Parathyroid adenoma (tissue), 2 donors: ENCODE results near the gene TRIM27.
"Not testable (repeated sequence)": the region's sequence is repeated elsewhere in the genome, so short reads cannot be mapped to it uniquely, and the experiment has no call there.

Experiments
- H2AFZ ChIP-seq: fragments of 300-600 bp; sonication (generic); one replicate; pipeline ENCODE4 v1.7.0; 2017; ENCODE audit warnings: antibody characterized with exemption, mild to moderate bottlenecking
- H3K27ac ChIP-seq: fragments of 300-600 bp; sonication (generic); one replicate; pipeline ENCODE4 v1.7.0; 2017
- H3K27me3 ChIP-seq: fragments of 300-600 bp; sonication (generic); one replicate; pipeline ENCODE4 v1.7.0; 2017; ENCODE audit warnings: low read length; ENCODE audit not compliant: control insufficient read depth, insufficient read depth
- H3K36me3 ChIP-seq: fragments of 300-600 bp; sonication (generic); one replicate; pipeline ENCODE4 v1.7.0; 2017; ENCODE audit warnings: low read length; ENCODE audit not compliant: control insufficient read depth, insufficient read depth
- H3K4me1 ChIP-seq: fragments of 300-600 bp; sonication (generic); one replicate; pipeline ENCODE4 v1.7.0; 2017; ENCODE audit warnings: control low read depth
- H3K4me2 ChIP-seq: fragments of 300-600 bp; sonication (generic); one replicate; pipeline ENCODE4 v1.7.0; 2017; ENCODE audit warnings: low read length
- H3K4me3 ChIP-seq: fragments of 300-600 bp; sonication (generic); one replicate; pipeline ENCODE4 v1.7.0; 2017; ENCODE audit warnings: low read depth, low read length
- H3K79me2 ChIP-seq: fragments of 300-600 bp; sonication (generic); one replicate; pipeline ENCODE4 v1.7.0; 2017; ENCODE audit warnings: control low read depth
- H3K9ac ChIP-seq: fragments of 300-600 bp; sonication (generic); one replicate; pipeline ENCODE4 v1.7.0; 2017; ENCODE audit warnings: mild to moderate bottlenecking
- H3K9me3 ChIP-seq: fragments of 300-600 bp; sonication (generic); one replicate; pipeline ENCODE4 v1.7.0; 2017; ENCODE audit warnings: low read length; ENCODE audit not compliant: control insufficient read depth
- TF ChIP-seq, protein P1 (sequence below): fragments of 300-600 bp; sonication (generic); IDR thresholded peaks from one replicate; pipeline ENCODE4 v1.7.0; 2017; ENCODE audit warnings: antibody characterized with exemption, mild to moderate bottlenecking
- donor health status: primary hyperparathyroidism.

TRIM27 gene

DNA sequence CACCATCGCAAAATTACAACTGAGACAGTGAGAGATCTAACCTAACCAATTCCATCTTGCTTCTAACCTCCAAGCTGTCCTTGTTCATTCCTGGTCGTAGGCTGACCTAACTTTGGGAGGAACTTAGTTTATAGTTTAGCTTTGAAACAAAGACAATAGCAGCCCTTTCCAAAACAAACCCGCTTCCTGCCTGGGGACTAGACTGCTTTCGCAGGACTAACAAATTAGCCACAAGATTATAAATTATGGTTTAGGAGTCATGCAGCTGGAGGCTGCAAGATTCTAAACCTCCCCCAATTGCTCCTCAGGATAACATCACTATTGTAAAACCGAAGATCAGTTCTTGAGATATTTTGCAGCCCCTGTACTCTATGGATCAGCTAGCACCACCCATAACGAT is 63.2 kb downstream of the TRIM27 start:
- Histone ChIP-seq H3K27me3 (no peaks in the 10 kb centered on the region), H3K79me2 (no peaks in the 10 kb centered on the region), H3K27ac (no peak overlapping the region), H3K4me3 (no peak overlapping the region), H3K9me3 (no peaks in the 10 kb centered on the region), H3K4me2 (no peak overlapping the region), H3K4me1 (peaks cover 5% of the 10 kb centered on the region), H3K9ac (no peak overlapping the region), H2AFZ (no peak overlapping the region), H3K36me3 (no peaks in the 10 kb centered on the region)
- TF ChIP-seq, protein P1, sequence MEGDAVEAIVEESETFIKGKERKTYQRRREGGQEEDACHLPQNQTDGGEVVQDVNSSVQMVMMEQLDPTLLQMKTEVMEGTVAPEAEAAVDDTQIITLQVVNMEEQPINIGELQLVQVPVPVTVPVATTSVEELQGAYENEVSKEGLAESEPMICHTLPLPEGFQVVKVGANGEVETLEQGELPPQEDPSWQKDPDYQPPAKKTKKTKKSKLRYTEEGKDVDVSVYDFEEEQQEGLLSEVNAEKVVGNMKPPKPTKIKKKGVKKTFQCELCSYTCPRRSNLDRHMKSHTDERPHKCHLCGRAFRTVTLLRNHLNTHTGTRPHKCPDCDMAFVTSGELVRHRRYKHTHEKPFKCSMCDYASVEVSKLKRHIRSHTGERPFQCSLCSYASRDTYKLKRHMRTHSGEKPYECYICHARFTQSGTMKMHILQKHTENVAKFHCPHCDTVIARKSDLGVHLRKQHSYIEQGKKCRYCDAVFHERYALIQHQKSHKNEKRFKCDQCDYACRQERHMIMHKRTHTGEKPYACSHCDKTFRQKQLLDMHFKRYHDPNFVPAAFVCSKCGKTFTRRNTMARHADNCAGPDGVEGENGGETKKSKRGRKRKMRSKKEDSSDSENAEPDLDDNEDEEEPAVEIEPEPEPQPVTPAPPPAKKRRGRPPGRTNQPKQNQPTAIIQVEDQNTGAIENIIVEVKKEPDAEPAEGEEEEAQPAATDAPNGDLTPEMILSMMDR: no peak

DNA sequence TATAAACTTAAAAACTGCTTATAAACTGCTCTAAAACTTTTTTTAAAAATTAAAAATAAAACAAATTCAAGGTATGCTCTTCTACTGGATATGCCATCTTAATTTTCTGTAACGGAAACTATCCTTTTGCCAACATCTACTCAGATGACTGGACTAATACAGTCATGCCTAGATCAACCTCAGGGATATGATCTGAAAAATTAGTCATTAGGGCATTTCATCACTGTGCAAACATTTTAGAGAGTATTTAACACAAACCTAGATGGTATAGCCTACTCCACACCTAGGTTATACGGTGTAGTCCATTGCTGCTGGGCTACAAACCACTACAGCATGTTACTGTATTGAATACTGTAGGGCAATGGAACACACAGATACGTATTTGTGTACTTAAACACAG is 64.8 kb downstream of the TRIM27 start:
- TF ChIP-seq, protein P1: no peak
- Histone ChIP-seq H3K9me3 (no peaks in the 10 kb centered on the region), H3K4me1 (no peaks in the 10 kb centered on the region), H3K79me2 (no peaks in the 10 kb centered on the region), H3K4me2 (no peak overlapping the region), H3K27me3 (no peaks in the 10 kb centered on the region), H3K9ac (no peak overlapping the region), H2AFZ (no peak overlapping the region), H3K4me3 (no peak overlapping the region), H3K27ac (no peak overlapping the region), H3K36me3 (no peaks in the 10 kb centered on the region)

DNA sequence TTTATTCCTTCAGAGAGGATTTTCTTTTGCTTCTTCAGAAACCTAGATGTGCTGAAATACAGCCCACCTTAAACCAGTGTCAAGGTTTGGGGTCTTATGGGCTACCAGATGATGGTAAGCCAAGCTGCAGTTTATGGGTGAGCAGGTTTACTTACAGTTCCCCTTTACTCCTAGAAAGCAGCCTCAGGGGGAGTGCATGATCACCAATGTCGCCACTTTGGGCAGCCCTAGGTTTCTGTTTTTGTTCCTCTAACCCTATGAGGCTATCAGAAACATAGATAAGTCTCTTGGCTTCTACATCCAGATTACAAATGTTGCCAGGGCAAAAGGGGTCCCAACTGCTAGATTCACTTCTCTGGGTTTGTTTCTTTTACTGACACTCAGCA is 67.2 kb downstream of the TRIM27 start:
- Histone ChIP-seq H3K4me3 (no peak overlapping the region), H3K79me2 (no peaks in the 10 kb centered on the region), H3K4me1 (no peaks in the 10 kb centered on the region), H3K36me3 (no peaks in the 10 kb centered on the region), H3K4me2 (no peak overlapping the region), H3K27ac (no peak overlapping the region), H3K9ac (no peak overlapping the region), H2AFZ (no peak overlapping the region), H3K9me3 (no peaks in the 10 kb centered on the region), H3K27me3 (no peaks in the 10 kb centered on the region)
- TF ChIP-seq, protein P1: no peak

DNA sequence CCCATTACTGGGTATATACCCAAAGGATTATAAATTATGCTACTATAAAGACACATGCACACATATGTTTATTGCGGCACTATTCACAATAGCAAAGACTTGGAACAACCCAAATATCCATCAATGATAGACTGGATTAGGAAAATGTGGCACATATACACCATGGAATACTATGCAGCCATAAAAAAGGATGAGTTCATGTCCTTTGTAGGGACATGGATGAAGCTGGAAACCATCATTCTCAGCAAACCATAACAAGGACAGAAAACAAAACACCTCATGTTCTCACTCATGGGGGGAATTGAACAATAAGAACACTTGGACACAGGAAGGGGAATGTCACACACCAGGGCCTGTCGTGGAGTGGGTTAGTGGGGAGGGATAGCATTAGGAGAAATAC is 69.4 kb downstream of the TRIM27 start:
- not testable (repeated sequence) for H3K9ac ChIP-seq, H3K4me1 ChIP-seq, H3K36me3 ChIP-seq, H2AFZ ChIP-seq, H3K9me3 ChIP-seq, H3K4me3 ChIP-seq, H3K79me2 ChIP-seq, H3K27me3 ChIP-seq, H3K27ac ChIP-seq, H3K4me2 ChIP-seq
